GM19035 (cell line): ENCODE measurements around the gene SSX3.
"Not testable (repeated sequence)": the region's sequence is repeated elsewhere in the genome, so short reads cannot be mapped to it uniquely, and the experiment has no call there.

ENCODE experiments used
- ATAC-seq: cut with Tn5 transposase; IDR thresholded peaks from one replicate; pipeline ENCODE4 v1.9.1; 2021; ENCODE audit not compliant: unreplicated experiment

SSX3 gene

GRCh38 chrX:48356315-48357094 is at the start of gene SSX3:
TSS of gene SSX3 (minus strand) at chrX:48356703. CDS start at chrX:48355249, 1,454 bp downstream.
- ATAC-seq = not testable (repeated sequence)

GRCh38 chrX:48397825-48398224 is 41.3 kb upstream of the SSX3 start:
- not testable (repeated sequence) for ATAC-seq

GRCh38 chrX:48396931-48397330 is 40.4 kb upstream of the SSX3 start:
- ATAC-seq = not testable (repeated sequence)

- not testable (repeated sequence) for ATAC-seq
These were observed 26.7 kb upstream of the SSX3 start, which contains the start of gene SSX4 for GRCh38 chrX:48383239-48383638. TSS of gene SSX4 (plus strand) at chrX:48383539. CDS start at chrX:48384054, 515 bp downstream.

GRCh38 chrX:48370408-48370807 is 13.9 kb upstream of the SSX3 start:
- not testable (repeated sequence) for ATAC-seq

GRCh38 chrX:48367717-48368408 is 11.4 kb upstream of the SSX3 start:
- ATAC-seq = not testable (repeated sequence)

- ATAC-seq = not testable (repeated sequence)
These were observed 2.8 kb upstream of the SSX3 start for GRCh38 chrX:48359281-48359680.

- ATAC-seq = no peak
These were observed 1.2 kb upstream of the SSX3 start for GRCh38 chrX:48357681-48358080.

- not testable (repeated sequence) for ATAC-seq
These were observed 10.4 kb downstream of the SSX3 start for GRCh38 chrX:48346059-48346458.

- ATAC-seq = not testable (repeated sequence)
These were observed 42.5 kb downstream of the SSX3 start for GRCh38 chrX:48313996-48314395.

GRCh38 chrX:48306175-48306574 is 50.3 kb downstream of the SSX3 start:
- ATAC-seq = no peak
